Pancreas (tissue), 10 donors: ENCODE measurements around the gene OPCML. TPM values are rescaled to one million over a fixed set of nuclear protein-coding genes. Genes with fewer than 3 reads are reported as not detected.
A peak's percentile ranks its signal among the peaks of the same experiment; 100 is the strongest.

Experiments used
- ATAC-seq, 4 donors: fragments of 200-7000 bp; cut with Tn5 transposase; one replicate each; pipeline versions ENCODE4 v1.8.0 to v1.9.1; 2020; ENCODE audit warnings: mild to moderate bottlenecking in 4 of 4, moderate library complexity in 4 of 4
- DNase-seq, 6 donors: peaks; one replicate each; pipeline ENCODE4 v3.0.0-alpha.2; 2020
- FAIRE-seq: peaks from 2 replicates; lab custom pipeline; 2012; peaks lifted over from hg19 to GRCh38; lab: Jason Lieb, UNC
- H3K27ac ChIP-seq, 4 donors: fragments of 200-600 bp; sonication (generic); 1 replicate in 3 of 4; 2 replicates in 1 of 4; pipeline versions ENCODE4 v1.5.0 to v1.8.0; 2020
- H3K27me3 ChIP-seq, 4 donors: fragments of 200-600 bp; one replicate each; pipeline ENCODE4 v1.8.0; 2021
- H3K36me3 ChIP-seq, 3 donors: fragments of 200-600 bp; sonication (generic) in 1 of 3; one replicate each; pipeline versions ENCODE4 v1.5.0 to v1.8.0; 2020 to 2021
- H3K4me1 ChIP-seq, 3 donors: fragments of 200-600 bp; one replicate each; pipeline ENCODE4 v1.8.0; 2021
- H3K4me3 ChIP-seq, 4 donors: fragments of 200-600 bp; sonication (generic) in 2 of 4; one replicate each; pipeline versions ENCODE4 v1.5.0 to v1.8.0; 2020 to 2021
- H3K9me3 ChIP-seq, 4 donors: fragments of 200-600 bp; one replicate each; pipeline ENCODE4 v1.8.0; 2021
- CTCF ChIP-seq, 4 donors: fragments of 200-600 bp; sonication (generic) in 3 of 4; IDR thresholded peaks; one replicate each; pipeline versions ENCODE4 v1.5.0 to v1.8.0; 2021; ENCODE audit warnings: antibody characterized with exemption in 4 of 4
- WGBS, 2 donors: extraction: QIAGEN DNeasy Blood & Tissue Kit; methylation state at CpG; one replicate each; pipeline ENCODE4 v1.1.7; 2013; 5-methylcytosine and 5-hydroxymethylcytosine counted together
- intact Hi-C, 3 donors: fragments of 100-400 bp; cut with DNase I; formaldehyde crosslinking; loops; one replicate each; pipeline versions ENCODE4 v1.11.1 to v1.14.2; 2022
- polyA plus RNA-seq, 2 donors: library from polyadenylated mRNA; stranded (reverse); fragments of 200-250 nt; gene quantifications; one replicate each; pipeline ENCODE4 v1.2.3, GENCODE V29; 2013
- total RNA-seq, 6 donors: library from RNA; stranded (reverse); fragmentation: NEBNext Ultra II Directional in 4 of 6; extraction: Animal tissue kit (Norgen Biotek cat#: 25700) in 4 of 6; gene quantifications; one replicate each; pipeline versions ENCODE4 v1.2.1 to v1.2.4, GENCODE V29; 2021 to 2023
- donor health status: healthy with polysubstance abuse.
- donor health status: DM: no; HTN: no; CAD: no; lungs with moderate emphysema.
- donor health status: DM: no; HTN: no; CAD: no.
- donor health status: control.
- donor health status: control.
- donor health status: Bipolar disorder and iron deficiency.
- donor health status: DM: yes; HTN: yes; CAD: no.
- donor health status: DM: no; HTN: no; CAD: no.
- donor health status: DM: no; HTN: no; CAD: no.
- donor health status: DM: yes; HTN: yes; CAD: no.

The OPCML gene
- total and polyA plus RNA-seq, 8 donors: 0.05 to 0.31 (median 0.19) TPM

- no peak for ATAC-seq
- no peaks in the 10 kb centered on the region for H3K27me3 ChIP-seq
- H3K9me3 ChIP-seq: no peaks in the 10 kb centered on the region
- intact Hi-C loops: loop anchor here in 1 of 3 donors (10.0 kb wide), 1 partner anchor 58 kb away; the partner anchor contains the start of gene OPCML
- no peaks in the 10 kb centered on the region for H3K4me1 ChIP-seq
- H3K36me3 ChIP-seq: no peaks in the 10 kb centered on the region
- no peak overlapping the region for H3K27ac ChIP-seq
- no peak for TF ChIP-seq CTCF (IDR thresholded peaks at IDR 0.05)
- H3K4me3 ChIP-seq: no peak overlapping the region
- DNase-seq: no peak
- no peak for FAIRE-seq
- 58 to 62% methylated on average over 4 of the region's 4 CpGs for WGBS, 2 donors
These were observed 55.1 kb downstream of the OPCML start for GRCh38 chr11:133477251-133477625.

- DNase-seq: no peak
- intact Hi-C loops: loop anchor here in 1 of 3 donors (10.0 kb wide), 1 partner anchor 58 kb away; the partner anchor contains the start of gene OPCML
These were observed 55.6 kb downstream of the OPCML start for GRCh38 chr11:133476570-133477250.

GRCh38 chr11:133474461-133474860 is 57.8 kb downstream of the OPCML start:
- no peaks in the 10 kb centered on the region for H3K27me3 ChIP-seq
- DNase-seq (no peak), ATAC-seq (no peak), FAIRE-seq (no peak)
- no peak overlapping the region for H3K4me3 ChIP-seq
- TF ChIP-seq CTCF (IDR thresholded peaks at IDR 0.05): no peak
- no peak overlapping the region for H3K27ac ChIP-seq
- no peaks in the 10 kb centered on the region for H3K9me3 ChIP-seq
- H3K36me3 ChIP-seq: no peaks in the 10 kb centered on the region
- WGBS, 2 donors: 56 to 68% methylated on average over 6 of the region's 6 CpGs
- intact Hi-C loops: loop anchor here in 1 of 3 donors (10.0 kb wide), 1 partner anchor 60 kb away; the partner anchor contains the start of gene OPCML
- no peaks in the 10 kb centered on the region for H3K4me1 ChIP-seq

More at GRCh38 chr11:133476570-133477250, 55.6 kb downstream of the OPCML start:
- TF ChIP-seq CTCF (IDR thresholded peaks at IDR 0.05): no peak
- ATAC-seq (no peak), FAIRE-seq (no peak)
- Histone ChIP-seq H3K4me1 (no peaks in the 10 kb centered on the region), H3K27ac (no peak overlapping the region), H3K36me3 (no peaks in the 10 kb centered on the region), H3K27me3 (no peaks in the 10 kb centered on the region), H3K9me3 (no peaks in the 10 kb centered on the region), H3K4me3 (no peak overlapping the region)
- WGBS, 2 donors: 42 to 47% methylated on average over 11 of the region's 11 CpGs

- Histone ChIP-seq H3K9me3 (no peaks in the 10 kb centered on the region), H3K4me1 (no peaks in the 10 kb centered on the region), H3K27ac (no peak overlapping the region), H3K4me3 (no peak overlapping the region), H3K27me3 (peaks cover 0 to 3% (median 0%) of the 10 kb centered on the region in 4 donors), H3K36me3 (no peaks in the 10 kb centered on the region)
- TF ChIP-seq CTCF (IDR thresholded peaks at IDR 0.05): no peak
- DNase-seq (no peak), ATAC-seq (no peak), FAIRE-seq (no peak)
- WGBS, 2 donors: 35 to 43% methylated on average over 1 of the region's 1 CpG
- intact Hi-C loops: no loop called here
These were observed 64.6 kb downstream of the OPCML start for GRCh38 chr11:133467686-133468085.

GRCh38 chr11:133443206-133443747 is 89.0 kb downstream of the OPCML start:
- Histone ChIP-seq H3K27me3 (no peaks in the 10 kb centered on the region), H3K27ac (no peak overlapping the region), H3K36me3 (no peaks in the 10 kb centered on the region), H3K4me1 (no peaks in the 10 kb centered on the region), H3K9me3 (no peaks in the 10 kb centered on the region), H3K4me3 (no peak overlapping the region)
- DNase-seq: no peak
- no peak for FAIRE-seq
- ATAC-seq: peak in 3 of 4 donors; percentile 35 to 49 (median 45)
- intact Hi-C loops: no loop called here
- 20 to 21% methylated on average over 4 of the region's 4 CpGs for WGBS, 2 donors
- TF ChIP-seq CTCF (IDR thresholded peaks at IDR 0.05): no peak
